Heart left ventricle (tissue), 13 donors: ENCODE measurements around the gene CHMP3.

Experiments
- POLR2A ChIP-seq, 2 donors: fragments of 450-650 bp; IDR thresholded peaks; one replicate each; pipeline ENCODE4 v1.6.1; 2017; ENCODE audit warnings: antibody characterized with exemption in 2 of 2, mild to moderate bottlenecking in 2 of 2, moderate library complexity in 2 of 2
- TF ChIP-seq, protein P1 (sequence below), 12 donors: fragments of 200-600 bp; sonication (generic) in 4 of 12; IDR thresholded peaks; one replicate each; pipeline versions ENCODE4 v1.5.0 to v1.8.0; 2018 to 2022; ENCODE audit warnings: antibody characterized with exemption in 12 of 12, mild to moderate bottlenecking in 5 of 12
- donor health status: ischemic (EF 13 %, LVEDD 7.1; RV severe dilation, severe dysfunction).
- donor health status: DM: no; HTN: yes; CAD: no.
- donor health status: DM: no; HTN: no; CAD: no.
- donor health status: ischemic (EF 25% LVEDD 6.9; RV normal size, moderate dysfunction).
- donor health status: ischemic (EF 25% LVEDD 5.7; RV mildly dilated, moderate dysfunction).
- donor health status: ischemic (EF 35%, LVEDD 5.7; RV mildly dilated, moderate dysfunction).
- donor health status: nonischemic (EF 11% LVEDD 7.7; RV severe dilation, severe dysfunction).
- donor health status: DM: yes; HTN: yes; CAD: no.
- donor health status: PGD.
- donor health status: ischemic (EF 29% LVEDD 5.4; RV normal size, mild dysfunction).
- donor health status: nonischemic (EF 23%, LVEDD 6.1; RV moderate dilation, normal function).

DNA sequence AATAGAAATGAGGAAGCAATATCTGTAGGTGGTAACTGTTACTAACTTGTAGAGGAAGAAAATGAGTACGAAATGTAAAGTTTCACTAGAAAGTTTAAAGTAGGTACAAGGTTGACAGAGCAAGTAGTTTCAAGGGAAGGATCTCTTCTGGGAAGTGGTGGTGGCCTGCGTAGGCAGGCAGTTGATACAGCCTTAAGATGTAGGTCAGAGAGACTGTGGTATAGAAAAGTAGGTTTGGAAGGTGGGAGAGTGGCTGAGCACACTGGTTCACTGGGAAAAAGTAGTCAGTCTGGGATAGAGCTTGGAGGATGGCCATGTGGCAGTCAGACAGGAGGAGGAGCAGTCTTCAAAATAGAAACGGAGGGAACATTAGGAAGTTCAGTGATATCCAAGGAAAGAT is 98.6 kb downstream of the CHMP3 start:
- TF ChIP-seq, protein P1, sequence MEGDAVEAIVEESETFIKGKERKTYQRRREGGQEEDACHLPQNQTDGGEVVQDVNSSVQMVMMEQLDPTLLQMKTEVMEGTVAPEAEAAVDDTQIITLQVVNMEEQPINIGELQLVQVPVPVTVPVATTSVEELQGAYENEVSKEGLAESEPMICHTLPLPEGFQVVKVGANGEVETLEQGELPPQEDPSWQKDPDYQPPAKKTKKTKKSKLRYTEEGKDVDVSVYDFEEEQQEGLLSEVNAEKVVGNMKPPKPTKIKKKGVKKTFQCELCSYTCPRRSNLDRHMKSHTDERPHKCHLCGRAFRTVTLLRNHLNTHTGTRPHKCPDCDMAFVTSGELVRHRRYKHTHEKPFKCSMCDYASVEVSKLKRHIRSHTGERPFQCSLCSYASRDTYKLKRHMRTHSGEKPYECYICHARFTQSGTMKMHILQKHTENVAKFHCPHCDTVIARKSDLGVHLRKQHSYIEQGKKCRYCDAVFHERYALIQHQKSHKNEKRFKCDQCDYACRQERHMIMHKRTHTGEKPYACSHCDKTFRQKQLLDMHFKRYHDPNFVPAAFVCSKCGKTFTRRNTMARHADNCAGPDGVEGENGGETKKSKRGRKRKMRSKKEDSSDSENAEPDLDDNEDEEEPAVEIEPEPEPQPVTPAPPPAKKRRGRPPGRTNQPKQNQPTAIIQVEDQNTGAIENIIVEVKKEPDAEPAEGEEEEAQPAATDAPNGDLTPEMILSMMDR (IDR thresholded peaks at IDR 0.05): no peak
- no peak for TF ChIP-seq POLR2A (IDR thresholded peaks at IDR 0.05)
